Mesenchymal stem cell (in vitro differentiated cells and primary cell): Measurements from ENCODE around the gene AKAP13.

Experiments
- DNase-seq: peaks from one replicate; pipeline ENCODE4 v3.0.0-alpha.2; 2013
- H2AFZ ChIP-seq: one replicate; pipeline ENCODE4 v1.6.1; 2013; ENCODE audit warnings: low read depth, mild to moderate bottlenecking, control low read depth, inconsistent platforms, low read length, moderate library complexity
- H2AK5ac ChIP-seq: 2 replicates; pipeline ENCODE4 v1.6.1; 2013; ENCODE audit warnings: low read length, moderate library complexity, mild to moderate bottlenecking, inconsistent platforms; ENCODE audit not compliant: severe bottlenecking
- H2BK120ac ChIP-seq: one replicate; pipeline ENCODE4 v1.6.1; 2013; ENCODE audit warnings: low read depth, mild to moderate bottlenecking, inconsistent platforms, low read length, moderate library complexity
- H2BK12ac ChIP-seq, 2 experiments: one replicate each; pipeline ENCODE4 v1.6.1; 2013; ENCODE audit warnings: inconsistent platforms in 2 of 2, low read length in 2 of 2, mild to moderate bottlenecking in 2 of 2, moderate library complexity in 2 of 2, control low read depth in 1 of 2
- H2BK15ac ChIP-seq: one replicate; pipeline ENCODE4 v1.6.1; 2013; ENCODE audit warnings: mild to moderate bottlenecking, low read depth, inconsistent platforms; ENCODE audit not compliant: poor library complexity, severe bottlenecking
- H2BK5ac ChIP-seq: 2 replicates; pipeline ENCODE4 v1.6.1; 2013; ENCODE audit warnings: low read depth, mild to moderate bottlenecking, low read length, control low read depth, inconsistent platforms; ENCODE audit not compliant: poor library complexity, severe bottlenecking
- H3K14ac ChIP-seq, 2 experiments: one replicate each; pipeline ENCODE4 v1.6.1; 2013; ENCODE audit warnings: inconsistent platforms in 2 of 2, low read length in 2 of 2, control low read depth in 1 of 2, mild to moderate bottlenecking in 1 of 2, moderate library complexity in 1 of 2
- H3K18ac ChIP-seq, 2 experiments: one replicate each; pipeline ENCODE4 v1.6.1; 2013; ENCODE audit warnings: inconsistent platforms in 2 of 2, low read length in 2 of 2, control low read depth in 1 of 2, low read depth in 1 of 2, mild to moderate bottlenecking in 1 of 2
- H3K23ac ChIP-seq, 2 experiments: one replicate each; pipeline ENCODE4 v1.6.1; 2013; ENCODE audit warnings: inconsistent platforms in 2 of 2, low read length in 2 of 2, mild to moderate bottlenecking in 2 of 2, moderate library complexity in 2 of 2, control low read depth in 1 of 2
- H3K27ac ChIP-seq: 2 replicates; pipeline ENCODE4 v1.5.1; 2013; ENCODE audit warnings: mild to moderate bottlenecking, moderate library complexity, low read length, control low read depth, inconsistent platforms; ENCODE audit not compliant: poor library complexity, severe bottlenecking
- H3K27me3 ChIP-seq, 2 experiments: 2 replicates each; pipeline versions ENCODE4 v1.6.1 to v1.7.0; 2013; ENCODE audit warnings: low read length in 2 of 2, mild to moderate bottlenecking in 2 of 2, moderate library complexity in 2 of 2, control low read depth in 1 of 2, inconsistent platforms in 1 of 2; ENCODE audit not compliant: control insufficient read depth in 1 of 2, insufficient read depth in 1 of 2
- H3K36me3 ChIP-seq, 2 experiments: 2 replicates each; pipeline versions ENCODE4 v1.6.1 to v1.7.0; 2013; ENCODE audit warnings: low read length in 2 of 2, control low read depth in 1 of 2, inconsistent platforms in 1 of 2, low read depth in 1 of 2, mild to moderate bottlenecking in 1 of 2; ENCODE audit not compliant: insufficient read depth in 2 of 2, control insufficient read depth in 1 of 2
- H3K4ac ChIP-seq, 2 experiments: one replicate each; pipeline ENCODE4 v1.6.1; 2013; ENCODE audit warnings: inconsistent platforms in 2 of 2, low read length in 2 of 2, mild to moderate bottlenecking in 2 of 2, moderate library complexity in 2 of 2, control low read depth in 1 of 2, low read depth in 1 of 2
- H3K4me1 ChIP-seq: 2 replicates; pipeline ENCODE4 v1.6.1; 2013; ENCODE audit warnings: low read depth, low read length, control low read depth; ENCODE audit not compliant: control insufficient read depth, insufficient read depth
- H3K4me2 ChIP-seq: 2 replicates; pipeline ENCODE4 v1.6.1; 2013; ENCODE audit warnings: low read length, mild to moderate bottlenecking, inconsistent platforms; ENCODE audit not compliant: poor library complexity, severe bottlenecking
- H3K4me3 ChIP-seq, 2 experiments: 2 replicates each; pipeline versions ENCODE4 v1.5.1 to v1.7.0; 2013; ENCODE audit warnings: low read length in 2 of 2, mild to moderate bottlenecking in 2 of 2, control low read depth in 1 of 2, low read depth in 1 of 2; ENCODE audit not compliant: insufficient read depth in 1 of 2
- H3K79me1 ChIP-seq: replicated peaks from 2 replicates; pipeline ENCODE4 v1.6.1; 2013; ENCODE audit warnings: mild to moderate bottlenecking, control low read depth, low read length, inconsistent platforms; ENCODE audit not compliant: poor library complexity, severe bottlenecking
- H3K9ac ChIP-seq: 2 replicates; pipeline ENCODE4 v1.7.0; 2013; ENCODE audit warnings: mild to moderate bottlenecking, low read length, moderate library complexity
- H3K9me3 ChIP-seq: 2 replicates; pipeline ENCODE4 v1.7.0; 2013; ENCODE audit warnings: mild to moderate bottlenecking, low read length; ENCODE audit not compliant: control insufficient read depth
- H4K8ac ChIP-seq: one replicate; pipeline ENCODE4 v1.6.1; 2013; ENCODE audit warnings: inconsistent platforms, mild to moderate bottlenecking, low read length, moderate library complexity
- H4K91ac ChIP-seq: one replicate; pipeline ENCODE4 v1.6.1; 2013; ENCODE audit warnings: mild to moderate bottlenecking, low read length, inconsistent platforms
- WGBS: methylation state at CpG from one replicate; pipeline ENCODE4 v1.1.7; 2013; ENCODE audit warnings: mixed read lengths; 5-methylcytosine and 5-hydroxymethylcytosine counted together

Gene AKAP13

GRCh38 chr15:85377269-85377668 lies 3.1 kb upstream of the AKAP13 start:
- H3K4me1 ChIP-seq, result peaks cover under 1% of the 10 kb centered on the region
- no peak overlapping the region for H3K4me3 ChIP-seq
- H3K4ac ChIP-seq, result no peak overlapping the region
- 94% methylated on average over 2 of the region's 2 CpGs for WGBS
- H2AK5ac ChIP-seq, result no peak overlapping the region
- H3K79me1 ChIP-seq, result no peaks in the 10 kb centered on the region
- H3K9ac ChIP-seq, result no peak overlapping the region
- H2BK120ac ChIP-seq, result no peak overlapping the region
- H2BK5ac ChIP-seq, result no peak overlapping the region
- H2BK15ac ChIP-seq, result no peak overlapping the region
- H3K18ac ChIP-seq, result no peak overlapping the region
- no peak overlapping the region for H3K23ac ChIP-seq
- H3K9me3 ChIP-seq, result no peaks in the 10 kb centered on the region
- H3K27me3 ChIP-seq, result no peaks in the 10 kb centered on the region
- no peak overlapping the region for H3K4me2 ChIP-seq
- no peaks in the 10 kb centered on the region for H3K36me3 ChIP-seq
- H2AFZ ChIP-seq, result no peak overlapping the region
- no peak overlapping the region for H4K91ac ChIP-seq
- no peak overlapping the region for H2BK12ac ChIP-seq
- no peak overlapping the region for H3K14ac ChIP-seq
- H4K8ac ChIP-seq, result no peak overlapping the region
- no peak overlapping the region for H3K27ac ChIP-seq
- no peak for DNase-seq

DNA sequence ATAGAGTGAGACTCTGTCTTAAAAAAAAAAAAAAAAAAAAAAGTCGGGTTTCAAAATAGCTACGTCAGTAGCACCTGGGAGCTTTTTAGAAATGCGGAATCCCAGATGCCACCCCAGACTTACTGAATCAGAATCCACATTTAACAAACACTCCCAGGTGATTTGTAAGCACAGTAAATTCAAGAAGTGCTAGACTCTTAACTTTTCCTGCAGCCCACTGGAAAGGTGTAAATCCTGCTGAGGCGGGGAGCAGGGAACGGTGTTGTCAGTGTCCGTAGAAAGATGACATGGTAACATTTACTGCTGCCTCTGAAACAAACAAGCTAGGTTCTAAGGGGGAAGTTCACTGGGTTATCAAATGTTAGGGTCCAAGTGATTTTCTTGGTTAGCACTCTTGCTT lies 2.4 kb upstream of the AKAP13 start:
- H3K14ac ChIP-seq, result no peak overlapping the region
- no peak overlapping the region for H3K27ac ChIP-seq
- no peaks in the 10 kb centered on the region for H3K36me3 ChIP-seq
- H3K9me3 ChIP-seq, result no peaks in the 10 kb centered on the region
- no peak overlapping the region for H3K4me2 ChIP-seq
- H2BK15ac ChIP-seq, result no peak overlapping the region
- no peak overlapping the region for H2BK12ac ChIP-seq
- H3K23ac ChIP-seq, result no peak overlapping the region
- no peak overlapping the region for H3K4ac ChIP-seq
- 86% methylated on average over 6 of the region's 6 CpGs for WGBS
- H3K9ac ChIP-seq, result no peak overlapping the region
- H4K91ac ChIP-seq, result no peak overlapping the region
- H2BK120ac ChIP-seq, result no peak overlapping the region
- H3K27me3 ChIP-seq, result no peaks in the 10 kb centered on the region
- no peak overlapping the region for H2BK5ac ChIP-seq
- H2AK5ac ChIP-seq, result no peak overlapping the region
- no peak overlapping the region for H4K8ac ChIP-seq
- H3K79me1 ChIP-seq, result no peaks in the 10 kb centered on the region
- H3K4me3 ChIP-seq, result no peak overlapping the region
- peaks cover 2% of the 10 kb centered on the region for H3K4me1 ChIP-seq
- DNase-seq, result no peak
- no peak overlapping the region for H3K18ac ChIP-seq
- no peak overlapping the region for H2AFZ ChIP-seq

GRCh38 chr15:85379403-85380131 lies 836 bp upstream of the AKAP13 start:
- Histone ChIP-seq H3K27ac (peak overlapping the region; percentile 87), H4K8ac (peak overlapping the region; percentile 75), H3K4ac (no peak overlapping the region), H3K4me3 (peak overlapping the region; percentile 47 to 88), H3K9ac (peak overlapping the region; percentile 80), H3K36me3 (no peaks in the 10 kb centered on the region), H4K91ac (no peak overlapping the region), H3K14ac (no peak overlapping the region), H3K9me3 (no peaks in the 10 kb centered on the region), H2AK5ac (no peak overlapping the region), H2BK12ac (peak overlapping the region in 1 of 2 experiments; percentile 83), H2BK5ac (no peak overlapping the region), H3K79me1 (no peaks in the 10 kb centered on the region), H2BK120ac (no peak overlapping the region), H3K23ac (no peak overlapping the region), H3K4me1 (peaks cover 2% of the 10 kb centered on the region), H3K18ac (peak overlapping the region in 1 of 2 experiments; percentile 81), H3K27me3 (no peaks in the 10 kb centered on the region), H2BK15ac (no peak overlapping the region), H3K4me2 (peak overlapping the region; percentile 84), H2AFZ (no peak overlapping the region)
- DNase-seq, result peak; percentile 45
- 8% methylated on average over 13 of the region's 19 CpGs for WGBS

GRCh38 chr15:85380812-85381642 lies 624 bp downstream of the AKAP13 start:
- no peaks in the 10 kb centered on the region for H3K27me3 ChIP-seq
- H3K27ac ChIP-seq, result peak overlapping the region; percentile 90
- H3K4ac ChIP-seq, result peak overlapping the region; percentile 57 to 75
- H2BK5ac ChIP-seq, result peak overlapping the region; percentile 66
- H2BK15ac ChIP-seq, result no peak overlapping the region
- peak overlapping the region in 1 of 2 experiments; percentile 72 for H2BK12ac ChIP-seq
- WGBS, result under 1% methylated on average over 38 of the region's 89 CpGs
- H3K9me3 ChIP-seq, result no peaks in the 10 kb centered on the region
- no peaks in the 10 kb centered on the region for H3K36me3 ChIP-seq
- H3K79me1 ChIP-seq, result no peaks in the 10 kb centered on the region
- H3K18ac ChIP-seq, result peak overlapping the region; percentile 83 to 90
- H2BK120ac ChIP-seq, result peak overlapping the region; percentile 71
- H3K14ac ChIP-seq, result peak overlapping the region; percentile 4 to 84
- peak overlapping the region in 1 of 2 experiments; percentile 80 for H3K23ac ChIP-seq
- H3K4me3 ChIP-seq, result peak overlapping the region; percentile 76 to 90
- H4K8ac ChIP-seq, result peak overlapping the region; percentile 28
- H3K4me2 ChIP-seq, result peak overlapping the region; percentile 65
- peak overlapping the region; percentile 71 for H2AFZ ChIP-seq
- peak; percentile 54 for DNase-seq
- H2AK5ac ChIP-seq, result no peak overlapping the region
- peak overlapping the region; percentile 85 for H3K9ac ChIP-seq
- H4K91ac ChIP-seq, result peak overlapping the region; percentile 39
- peaks cover 2% of the 10 kb centered on the region for H3K4me1 ChIP-seq
